UCSD-AML1 (cell line): Measurements from ENCODE around the gene ZNF764.
"Not testable (repeated sequence)": the region's sequence is repeated elsewhere in the genome, so short reads cannot be mapped to it uniquely, and the experiment has no call there.

Experiments
- DNase-seq: peaks from one replicate; lab custom pipeline; 2025; ENCODE audit not compliant: unreplicated experiment; lab: John Stamatoyannopoulos, UW

ZNF764 gene

DNA sequence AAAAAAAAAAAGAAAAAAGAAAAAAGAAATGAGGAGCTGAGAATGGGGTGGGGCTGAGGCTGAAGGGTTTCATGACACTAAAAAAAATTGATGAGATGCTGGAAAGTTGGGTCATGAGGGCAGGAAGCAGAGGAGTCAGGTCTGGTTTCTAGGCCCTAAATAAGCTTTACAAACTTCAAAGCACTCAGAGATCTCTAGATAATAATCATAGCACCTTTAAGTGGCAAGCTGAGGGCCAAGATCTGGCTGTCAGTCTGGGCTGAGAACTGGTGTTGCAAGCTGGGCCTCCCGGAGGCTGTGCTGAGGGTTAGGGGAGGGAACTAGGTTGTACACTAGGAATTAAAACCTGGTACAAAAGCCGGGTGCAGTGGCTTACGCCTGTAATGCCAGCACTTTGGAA lies 6.4 kb downstream of the ZNF764 start:
- no peak for DNase-seq

DNA sequence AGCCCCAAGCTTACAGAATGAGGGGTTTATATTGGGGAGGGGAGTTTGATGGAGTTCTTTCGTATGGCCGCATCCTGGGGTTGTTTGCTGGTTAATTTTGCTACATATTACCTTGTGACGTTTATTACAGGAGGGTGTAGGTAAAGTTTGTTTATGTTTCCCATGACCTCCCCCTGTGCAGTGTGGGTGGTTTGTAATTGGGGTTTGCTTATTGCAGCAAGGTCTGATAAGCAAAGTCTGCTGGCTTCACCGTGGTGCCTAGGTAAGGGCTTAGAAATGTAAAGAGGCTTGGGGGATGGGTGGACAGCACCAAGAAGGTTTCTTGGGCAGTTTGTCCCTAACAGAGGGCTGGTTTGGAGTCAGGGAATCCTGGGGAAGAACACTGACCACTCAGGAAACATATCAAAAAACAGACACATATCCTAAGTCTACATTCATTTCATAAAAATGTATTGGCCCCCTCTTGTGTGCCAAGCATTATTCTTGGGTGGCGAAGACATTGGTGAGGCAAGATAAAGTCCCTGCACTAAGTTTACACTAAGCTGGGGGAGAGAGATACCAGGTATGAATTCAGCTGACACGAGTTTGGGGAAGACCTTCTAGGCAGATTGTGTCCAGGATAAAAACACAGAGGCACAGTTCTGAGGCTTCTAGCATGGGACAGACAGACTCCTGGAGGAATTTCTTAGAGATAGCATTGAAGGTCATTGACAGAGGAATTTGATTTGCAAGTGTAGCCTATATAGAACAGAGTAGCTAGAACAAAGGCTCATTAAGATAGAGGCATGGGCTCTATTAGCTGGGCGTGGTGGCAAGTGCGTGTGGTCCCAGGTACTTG lies 9.5 kb downstream of the ZNF764 start:
- DNase-seq, result no peak

DNA sequence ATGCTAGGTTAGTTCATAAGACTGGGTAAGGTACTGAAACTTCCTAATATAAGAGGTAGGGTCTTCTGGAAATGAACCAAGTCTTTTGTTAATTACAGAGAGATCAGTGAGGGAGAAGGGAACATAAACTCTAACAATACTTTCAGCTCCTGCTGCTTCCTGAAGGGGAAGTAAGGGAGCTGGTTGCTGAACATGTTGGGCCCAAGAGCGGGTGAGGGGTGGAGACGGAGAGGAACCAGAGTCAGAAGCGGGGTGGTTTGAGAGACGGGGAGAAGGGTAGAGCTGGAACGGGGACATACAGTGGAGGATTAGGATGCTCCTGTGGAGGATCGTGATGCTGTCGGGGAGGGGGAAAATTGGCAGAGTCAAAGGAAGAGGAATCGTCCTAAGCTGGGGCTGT lies 12.1 kb downstream of the ZNF764 start:
- no peak for DNase-seq

DNA sequence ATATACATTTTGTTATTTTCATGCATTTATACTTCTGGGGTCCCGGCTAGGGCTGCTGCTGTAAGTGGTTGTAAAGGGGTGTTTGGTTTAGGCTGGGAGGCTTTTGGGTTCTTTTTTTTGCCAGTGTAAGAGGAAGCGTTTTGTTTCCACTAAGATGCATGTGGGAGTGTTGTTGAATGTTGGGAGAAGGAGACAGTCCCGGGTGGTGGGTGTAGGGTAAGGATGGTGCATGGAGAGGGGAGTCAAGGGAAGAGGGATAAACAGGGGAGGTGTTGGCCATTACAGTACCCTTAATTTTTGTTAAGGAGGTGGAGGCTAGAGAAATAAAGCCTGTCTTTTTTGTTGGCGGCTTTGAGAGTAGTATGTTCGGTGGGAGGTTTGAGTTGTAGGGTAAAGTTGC lies 15.1 kb downstream of the ZNF764 start:
- DNase-seq, result no peak

DNA sequence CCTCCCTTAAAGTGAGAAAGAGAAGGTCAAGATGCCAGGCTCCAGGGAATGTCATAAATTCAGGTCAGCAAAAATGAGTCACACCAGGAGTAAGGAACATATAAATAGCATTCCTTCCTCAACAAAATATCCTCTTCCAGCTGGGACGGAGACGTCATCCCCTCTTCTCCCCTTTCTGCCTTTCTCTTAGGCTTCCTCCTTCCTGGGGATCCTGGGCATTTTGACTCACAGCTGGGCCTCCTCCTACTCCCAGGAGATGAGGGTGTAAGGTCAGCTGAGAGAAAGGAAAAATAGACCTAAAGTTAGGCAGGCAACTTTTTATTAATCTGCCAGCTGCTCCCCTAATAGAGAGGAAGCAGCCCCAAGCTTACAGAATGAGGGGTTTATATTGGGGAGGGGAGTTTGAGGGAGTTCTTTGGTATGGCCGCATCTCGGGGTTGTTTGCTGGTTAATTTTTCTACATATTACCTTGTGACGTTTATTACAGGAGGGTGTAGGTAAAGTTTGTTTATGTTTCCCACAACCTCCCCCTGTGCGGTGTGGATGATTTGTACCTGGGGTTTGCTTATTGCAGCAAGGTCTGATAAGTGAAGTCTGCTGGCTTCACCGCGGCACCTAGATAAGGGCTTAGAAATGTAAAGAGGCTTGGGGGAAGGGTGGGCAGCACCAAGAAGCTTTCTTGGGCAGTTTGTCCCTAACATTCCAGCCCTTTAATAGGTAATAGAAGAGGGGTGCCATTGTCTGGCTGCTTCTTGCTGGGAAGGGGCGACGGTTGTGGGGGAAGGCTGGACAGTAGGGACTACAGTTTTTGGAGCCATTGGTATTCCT lies 16.5 kb downstream of the ZNF764 start:
- no peak for DNase-seq

DNA sequence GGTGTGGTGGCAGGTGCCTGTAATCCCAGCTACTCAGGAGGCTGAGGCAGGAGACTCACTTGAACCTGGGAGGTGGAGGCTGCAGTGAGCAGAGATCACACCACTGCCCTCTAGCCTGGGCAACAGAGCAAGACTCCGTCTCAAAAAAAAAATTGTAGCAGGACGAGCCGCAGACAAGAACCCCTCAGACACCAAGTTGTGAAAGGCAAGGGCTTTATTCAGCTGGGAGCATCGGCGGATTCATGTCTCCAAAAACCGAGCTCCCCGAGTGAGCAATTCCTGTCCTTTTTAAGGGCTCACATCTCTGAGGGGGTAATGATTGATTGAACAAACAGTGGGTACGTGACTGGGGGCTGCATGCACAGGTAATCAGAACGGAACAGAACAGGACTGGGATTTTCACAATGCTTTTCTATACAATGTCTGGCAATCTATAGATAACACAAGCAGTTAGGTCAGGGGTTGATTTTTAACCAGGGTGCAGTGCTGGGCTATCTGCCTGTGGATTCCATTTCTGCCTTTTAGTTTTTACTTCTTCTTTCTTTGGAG lies 17.2 kb downstream of the ZNF764 start:
- not testable (repeated sequence) for DNase-seq

DNA sequence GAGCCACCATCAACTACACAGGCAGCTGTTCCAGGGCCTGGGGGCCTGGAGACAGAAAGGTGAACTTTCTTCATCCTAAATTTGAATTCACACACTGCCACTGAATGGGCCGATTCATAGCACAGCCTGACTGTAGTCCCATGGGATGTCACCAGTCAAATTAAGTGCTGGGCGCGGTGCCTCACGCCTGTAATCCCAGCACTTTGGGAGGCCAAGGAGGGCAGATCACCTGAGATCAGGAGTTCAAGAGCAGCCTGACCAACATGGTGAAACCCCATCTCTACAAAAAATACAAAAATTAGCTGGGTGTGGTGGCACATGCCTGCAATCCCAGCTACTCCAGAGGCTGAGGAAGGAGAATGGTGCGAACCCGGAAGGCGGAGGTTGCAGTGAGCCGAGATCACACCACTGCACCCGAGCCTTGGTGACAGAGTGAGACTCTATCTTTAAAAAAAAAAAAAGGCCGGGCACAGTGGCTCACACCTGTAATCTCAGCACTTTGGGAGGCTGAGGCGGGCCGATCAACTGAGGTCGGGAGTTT lies 18.1 kb downstream of the ZNF764 start:
- DNase-seq, result not testable (repeated sequence)

DNA sequence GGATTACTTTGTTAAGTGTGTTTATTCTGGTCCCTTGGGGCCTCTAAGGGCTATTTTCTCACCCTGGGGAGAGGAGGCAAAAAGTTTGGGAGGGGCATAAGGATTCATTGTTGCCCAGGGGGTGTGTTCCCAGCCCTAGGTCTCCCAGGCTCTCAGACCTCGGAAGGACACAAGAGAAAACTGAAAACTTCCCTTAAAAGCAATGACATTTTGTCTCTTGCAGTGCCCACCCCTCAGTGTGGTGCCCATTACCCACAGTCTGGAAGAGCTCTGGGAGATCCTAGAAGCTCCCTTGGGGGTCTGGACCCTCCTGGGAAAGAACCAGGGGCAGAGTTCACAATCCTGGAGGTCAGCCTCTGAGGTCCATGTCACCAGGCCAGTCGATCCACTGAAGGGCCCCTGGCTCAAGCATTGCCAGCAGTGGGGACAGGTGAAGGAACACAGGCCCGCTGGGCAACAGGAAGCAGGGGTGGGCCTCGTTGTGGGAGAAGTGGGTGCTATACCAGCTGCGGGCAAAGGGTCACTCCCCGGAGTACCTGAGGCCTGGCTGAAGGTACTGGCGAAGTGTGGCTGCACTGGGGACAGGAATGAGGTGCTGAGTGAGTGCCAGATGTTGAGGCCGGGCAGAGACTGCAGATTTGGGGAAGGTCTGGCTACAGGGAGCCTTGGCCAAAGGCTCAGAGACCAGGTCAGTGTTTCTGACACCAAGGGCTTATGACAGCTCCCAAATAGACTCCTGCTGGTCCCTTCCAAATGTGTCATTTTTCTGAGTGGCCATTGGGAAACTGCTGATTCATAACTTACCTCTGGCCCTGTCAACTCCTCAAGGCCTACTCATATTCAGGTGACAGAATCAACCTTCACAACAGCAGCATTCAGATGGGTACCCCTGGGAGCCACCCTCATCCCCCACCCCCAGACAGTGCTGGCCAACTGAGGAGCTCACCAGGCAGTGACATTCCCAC lies 18.9 kb downstream of the ZNF764 start:
- DNase-seq, result no peak

DNA sequence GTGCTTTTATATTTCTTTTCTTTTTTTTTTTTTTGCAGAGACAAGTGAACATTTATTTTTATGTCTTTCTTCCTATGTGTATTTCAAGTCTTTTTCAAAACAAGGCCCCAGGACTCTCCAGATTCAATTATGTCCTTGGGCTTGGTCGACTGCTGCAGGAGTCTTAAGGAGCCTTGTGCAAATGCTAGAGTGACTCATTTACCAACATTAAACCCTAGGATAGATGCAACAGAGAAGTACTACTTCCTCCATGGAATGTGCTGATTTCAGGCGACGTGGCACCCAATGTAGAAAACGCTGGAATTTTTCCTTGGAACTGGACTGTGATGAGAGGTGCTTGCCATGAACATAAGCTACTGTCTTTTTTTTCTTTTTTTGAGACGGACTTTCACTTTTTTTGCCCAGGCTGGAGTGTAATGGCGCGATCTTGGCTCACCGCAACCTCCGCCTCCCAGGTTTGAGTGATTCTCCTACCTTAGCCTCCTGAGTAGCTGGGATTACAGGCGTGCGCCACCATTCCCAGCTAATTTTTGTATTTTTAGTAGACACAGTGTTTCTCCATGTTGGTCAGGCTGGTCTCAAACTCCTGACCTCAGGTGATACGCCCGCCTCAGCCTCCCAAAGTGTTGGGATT lies 21.7 kb downstream of the ZNF764 start:
- DNase-seq, result not testable (repeated sequence)

DNA sequence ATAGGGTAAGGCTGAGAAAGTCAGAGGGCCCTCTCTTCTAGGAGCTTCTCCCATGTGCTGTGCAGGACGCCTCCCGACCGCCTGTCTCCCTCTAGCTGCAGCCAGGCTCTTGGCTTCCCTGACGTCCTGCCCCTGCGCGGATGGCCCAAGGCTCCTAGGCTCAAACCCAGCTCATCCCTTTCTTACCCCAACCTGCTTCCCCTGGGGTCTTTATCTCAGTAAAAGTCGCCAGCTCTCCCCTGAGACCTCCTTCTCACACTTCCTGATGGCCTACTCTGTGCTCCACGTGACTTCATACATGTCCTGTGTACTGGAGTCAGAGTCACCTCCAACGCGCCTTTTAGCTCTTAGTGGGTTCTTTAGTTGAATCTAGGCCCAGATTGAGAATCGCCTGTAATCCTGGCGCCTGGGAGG lies 22.4 kb downstream of the ZNF764 start:
- peak; percentile 76 for DNase-seq

DNA sequence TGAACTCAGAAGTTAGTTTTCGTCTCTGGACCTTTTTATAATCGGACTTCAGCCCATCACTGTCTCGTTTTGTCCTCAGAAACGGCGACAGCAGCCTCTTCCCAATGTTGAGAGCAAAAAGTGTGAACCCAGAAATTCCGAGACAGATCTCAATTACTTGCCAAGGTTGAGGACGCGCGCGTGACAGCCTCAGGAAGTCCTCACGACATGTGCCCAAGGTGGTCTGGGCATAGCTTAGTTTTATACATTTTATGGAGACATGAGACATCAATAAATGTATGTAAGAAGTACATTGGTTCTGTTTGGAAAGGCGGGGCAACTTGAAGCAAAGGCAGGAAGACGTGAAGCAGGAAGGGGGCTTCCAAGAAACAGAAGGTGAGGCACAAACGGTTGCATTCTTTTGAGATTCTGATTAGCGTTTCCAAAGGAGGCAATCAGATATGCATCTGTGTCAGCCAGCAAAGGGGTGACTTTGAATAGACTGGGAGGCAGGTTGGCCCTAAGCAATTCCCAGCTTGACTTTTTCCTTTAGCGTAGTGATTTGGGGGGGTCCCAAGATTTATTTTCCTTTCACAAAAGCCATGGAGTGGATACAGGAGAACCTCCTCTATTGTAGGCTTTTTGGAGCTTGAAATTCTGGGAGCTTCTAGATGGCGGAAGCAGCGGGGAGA lies 22.9 kb downstream of the ZNF764 start:
- no peak for DNase-seq

DNA sequence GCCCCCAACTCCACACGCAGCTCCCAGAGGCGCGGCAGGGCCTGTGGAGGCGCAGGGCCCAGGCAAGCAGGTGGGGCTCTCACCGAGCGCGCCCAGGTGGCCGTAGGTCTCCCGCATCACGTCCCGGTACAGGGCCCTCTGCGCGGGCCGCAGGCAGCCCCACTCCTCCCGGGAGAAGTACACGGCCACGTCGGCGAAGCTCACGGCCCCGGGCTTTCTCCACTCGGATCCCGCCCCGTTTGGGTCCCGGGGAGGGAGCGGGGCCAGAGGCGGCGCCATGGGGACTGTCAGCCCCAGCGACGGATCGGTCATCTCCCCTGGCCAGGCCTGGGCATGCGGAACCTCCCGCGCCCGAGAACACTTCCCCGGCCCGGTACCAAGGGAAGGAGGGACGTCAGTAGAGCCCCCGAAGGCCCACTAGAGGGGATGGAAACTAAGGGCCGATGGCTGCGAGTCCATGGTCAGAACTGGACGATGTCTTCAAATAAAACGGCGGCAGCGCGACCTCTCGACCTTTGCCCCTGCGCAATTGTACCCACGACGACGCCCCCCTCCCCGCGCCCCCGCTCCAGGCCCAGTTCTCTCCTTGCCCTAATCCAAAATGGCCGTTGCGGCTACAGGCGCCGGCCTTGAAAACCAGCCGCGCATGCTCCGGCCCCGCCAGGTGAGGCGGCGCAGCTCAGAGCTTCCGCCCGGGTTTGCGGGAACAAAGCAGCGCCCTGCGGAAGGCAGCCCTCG lies 23.6 kb downstream of the ZNF764 start, which contains the start of gene ZNF747:
Gene ZNF747, minus strand, starts transcription at position 491 of the 738 bp plus-strand sequence. Its CDS starts 179 bp downstream, at position 312.
- DNase-seq, result peak; percentile 94

DNA sequence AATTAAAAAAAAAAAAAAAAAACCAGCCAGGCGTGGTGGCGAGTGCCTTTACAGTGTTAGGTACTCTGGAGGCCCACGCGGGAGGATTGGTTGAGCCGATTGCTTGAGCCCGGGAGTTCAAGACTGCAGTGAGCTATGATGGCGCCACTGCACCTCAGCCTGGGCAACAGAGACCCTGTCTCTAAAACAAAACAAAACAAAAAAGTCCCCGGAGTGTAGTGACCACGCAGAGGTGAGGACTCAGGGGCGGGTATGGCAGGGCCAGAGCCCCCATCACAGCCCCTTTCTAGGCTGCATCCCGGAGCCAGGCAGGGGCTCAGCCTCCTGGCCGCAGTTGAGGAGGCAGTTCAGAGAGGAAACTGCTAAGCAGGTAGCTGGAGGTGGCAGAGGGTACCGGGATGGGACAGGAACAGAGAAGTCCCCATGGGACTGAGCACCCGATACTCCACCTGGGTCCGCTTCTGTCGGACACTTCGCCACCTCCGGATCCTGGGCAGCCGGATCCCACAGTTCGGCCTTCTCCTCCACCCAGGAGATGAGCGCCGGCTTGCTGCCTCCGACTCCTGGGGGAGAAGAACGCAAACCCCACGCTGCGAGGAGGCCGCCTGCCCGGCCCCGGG lies 24.3 kb downstream of the ZNF764 start:
- no peak for DNase-seq

DNA sequence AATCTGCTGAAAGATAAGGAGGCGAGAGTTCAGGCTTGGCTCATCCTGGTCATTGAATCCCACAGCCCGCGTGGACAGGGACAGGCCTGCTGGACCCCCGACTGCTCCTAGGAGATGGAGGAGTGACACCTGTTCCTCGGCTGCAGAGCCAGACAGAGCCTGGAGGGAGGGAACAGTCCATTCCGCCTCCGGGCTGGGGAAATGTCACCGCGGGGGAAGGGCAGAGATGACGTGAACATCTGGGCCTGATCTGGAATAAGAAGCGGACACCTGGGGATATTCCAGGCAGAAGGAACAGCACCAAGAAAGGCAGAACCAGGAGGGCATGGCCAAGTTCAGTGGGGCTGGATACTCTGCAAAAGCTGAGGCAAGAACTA lies 25.0 kb downstream of the ZNF764 start:
- no peak for DNase-seq

DNA sequence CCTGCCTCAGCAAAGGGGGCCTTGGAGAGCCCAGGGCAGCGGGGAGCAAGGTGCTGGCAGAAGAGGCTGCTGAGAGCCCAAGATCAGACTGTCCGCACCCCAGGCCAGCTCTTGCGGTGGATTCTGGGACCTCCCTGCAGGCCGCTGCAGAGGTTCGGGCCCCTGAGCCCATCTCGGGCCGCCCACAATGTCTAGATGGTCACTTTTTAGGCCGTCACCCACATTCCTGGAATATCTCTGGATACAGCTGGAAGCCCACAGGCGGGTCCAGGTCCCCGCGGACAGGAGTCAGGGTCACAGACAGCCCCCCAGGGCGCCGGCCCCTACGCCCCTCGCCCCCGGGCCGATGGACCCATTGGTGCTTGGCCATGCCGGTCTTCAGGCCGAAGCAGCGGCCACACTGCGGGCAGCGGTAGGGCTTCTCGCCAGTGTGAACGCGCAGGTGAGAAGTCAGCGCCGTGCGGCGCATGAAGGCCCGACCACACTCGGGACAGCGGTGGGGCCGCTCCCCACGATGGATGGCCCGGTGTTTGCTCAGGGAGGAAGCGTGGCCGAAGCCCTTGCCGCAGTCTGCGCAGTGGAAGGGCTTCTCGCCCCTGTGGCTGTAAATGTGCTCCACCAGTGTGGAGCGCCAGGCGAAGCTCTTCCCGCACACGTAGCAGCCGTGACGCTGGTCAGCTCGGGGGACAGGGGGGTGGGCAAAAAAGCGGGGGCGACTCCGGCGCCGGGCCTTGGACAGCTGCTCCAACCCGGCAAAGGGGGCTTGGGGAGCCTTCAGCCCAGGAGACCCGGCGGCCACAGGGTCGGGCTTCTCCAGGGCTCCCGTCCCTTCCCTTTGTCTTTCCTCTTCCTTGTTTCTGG lies 25.7 kb downstream of the ZNF764 start:
- DNase-seq, result no peak

DNA sequence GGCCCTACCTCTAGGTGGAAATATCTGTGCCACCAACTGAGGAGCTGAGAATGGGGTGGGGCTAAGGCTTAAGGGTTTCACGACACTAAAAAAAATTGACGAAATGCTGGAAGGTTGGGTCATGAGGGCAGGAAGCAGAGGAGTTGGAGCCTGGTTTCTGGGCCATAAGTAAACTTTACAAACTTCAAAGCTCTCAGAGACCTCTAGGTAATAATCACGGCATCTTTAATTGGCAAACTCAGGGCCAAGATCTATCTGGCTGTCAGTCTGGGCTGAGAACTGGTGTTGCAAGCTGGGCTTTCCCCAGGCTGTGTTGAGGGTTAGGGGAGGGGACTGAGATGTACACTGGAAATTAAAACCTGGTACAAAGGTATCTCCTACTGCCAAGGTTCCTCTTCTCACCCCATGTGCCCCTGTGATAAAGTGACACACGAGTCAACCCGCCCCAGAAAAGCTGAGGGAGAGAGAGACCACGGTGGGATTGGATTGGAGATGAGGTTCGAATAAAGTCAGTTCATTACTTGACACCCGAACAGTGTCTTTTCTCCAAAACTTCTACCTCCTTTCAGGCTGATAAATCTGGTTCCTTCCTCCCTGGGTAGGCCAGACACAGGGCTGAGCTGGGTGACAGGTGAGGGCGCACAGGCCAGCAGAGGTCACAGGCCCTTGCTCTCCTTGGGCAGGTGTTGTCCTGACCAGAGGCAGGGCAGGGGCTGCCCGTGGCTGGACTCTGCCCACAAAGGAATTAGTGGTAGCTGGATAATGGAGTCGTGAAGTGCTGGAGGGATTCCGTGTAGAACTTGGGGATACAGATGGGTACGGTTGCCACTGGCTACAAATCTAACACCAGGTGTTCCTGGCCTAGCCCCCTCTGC lies 27.8 kb downstream of the ZNF764 start:
- no peak for DNase-seq
